B cell (primary cell): ENCODE results near the gene KIRREL3. TPM values are rescaled to one million over a fixed set of nuclear protein-coding genes. Genes with fewer than 3 reads are reported as not detected.

Source experiments
- ATAC-seq: fragments of 200-7000 bp; cut with Tn5 transposase; one replicate; pipeline ENCODE4 v1.10.0; 2021; ENCODE audit warnings: low read depth, mild to moderate bottlenecking, moderate number of reproducible peaks, moderate library complexity
- CTCF ChIA-PET: fragments of 350-600 bp; sonication (Branson Sonifier 250); formaldehyde crosslinking; loops from one replicate; lab custom pipeline; 2021; ENCODE audit warnings: antibody characterized with exemption, inconsistent platforms; lab: Charles Lee
- POLR2A ChIA-PET: fragments of 350-600 bp; sonication (Branson Sonifier 250); formaldehyde crosslinking; loops from one replicate; lab custom pipeline; 2021; ENCODE audit warnings: antibody characterized with exemption; lab: Charles Lee
- DNase-seq: peaks from one replicate; pipeline ENCODE4 v3.0.0; 2013
- H2AFZ ChIP-seq: 2 replicates; pipeline ENCODE4 v1.6.1; 2012; ENCODE audit warnings: mild to moderate bottlenecking, low read depth, low read length; ENCODE audit not compliant: insufficient read depth, poor library complexity, severe bottlenecking
- H3K27ac ChIP-seq, 2 donors: 1 replicate in 1 of 2; 2 replicates in 1 of 2; pipeline ENCODE4 v1.5.1; 2012 to 2013; ENCODE audit warnings: low read length in 2 of 2, mild to moderate bottlenecking in 2 of 2, moderate library complexity in 1 of 2
- H3K27me3 ChIP-seq, 4 experiments: fragments of 200-600 bp in 1 of 4; sonication (generic) in 1 of 4; replicated peaks in 1 of 4; 1 replicate in 2 of 4; 2 replicates in 2 of 4; pipeline versions ENCODE4 v1.6.1 to v1.7.0; 2013 to 2016; ENCODE audit warnings: low read length in 3 of 4, mild to moderate bottlenecking in 2 of 4, mixed read lengths in 1 of 4, moderate library complexity in 1 of 4; ENCODE audit not compliant: insufficient read depth in 4 of 4, control insufficient read depth in 3 of 4; ENCODE audit errors: control extremely low read depth in 1 of 4
- H3K36me3 ChIP-seq, 2 experiments: replicated peaks in 1 of 2; 1 replicate in 1 of 2; 2 replicates in 1 of 2; pipeline versions ENCODE4 v1.6.1 to v1.7.1; 2013; ENCODE audit warnings: low read length in 1 of 2; ENCODE audit not compliant: insufficient read depth in 2 of 2, control insufficient read depth in 1 of 2; ENCODE audit errors: control extremely low read depth in 1 of 2, extremely low read depth in 1 of 2
- H3K4me1 ChIP-seq, 2 donors: fragments of 200-600 bp in 1 of 2; sonication (generic) in 1 of 2; 1 replicate in 1 of 2; 2 replicates in 1 of 2; pipeline versions ENCODE4 v1.5.1 to v1.6.1; 2013 to 2017; ENCODE audit warnings: low read length in 2 of 2; ENCODE audit not compliant: control insufficient read depth in 2 of 2, insufficient read depth in 2 of 2
- H3K4me2 ChIP-seq: replicated peaks from 2 replicates; pipeline ENCODE3; 2012; ENCODE audit warnings: mild to moderate bottlenecking, low read depth, low read length; ENCODE audit not compliant: poor library complexity, severe bottlenecking
- H3K4me3 ChIP-seq, 5 experiments: fragments of 200-600 bp in 1 of 5; sonication (generic) in 1 of 5; 1 replicate in 3 of 5; 2 replicates in 2 of 5; pipeline versions ENCODE4 v1.5.1 to v1.7.0; 2011 to 2016; ENCODE audit warnings: low read length in 4 of 5, mild to moderate bottlenecking in 4 of 5, low read depth in 2 of 5, control low read depth in 1 of 5, moderate library complexity in 1 of 5; ENCODE audit not compliant: insufficient read depth in 1 of 5; ENCODE audit errors: control extremely low read depth in 1 of 5, extremely low read depth in 1 of 5
- H3K79me2 ChIP-seq: fragments of 200-600 bp; sonication (generic); one replicate; pipeline ENCODE4 v1.6.0; 2016; ENCODE audit warnings: low read length; ENCODE audit not compliant: control insufficient read depth, insufficient read depth
- H3K9ac ChIP-seq: fragments of 200-600 bp; sonication (generic); 2 replicates; pipeline ENCODE4 v1.6.1; 2017; ENCODE audit warnings: mild to moderate bottlenecking, low read length, moderate library complexity
- H3K9me3 ChIP-seq, 3 donors: one replicate each; pipeline versions ENCODE4 v1.6.1 to v1.7.1; 2013; ENCODE audit warnings: low read length in 2 of 3; ENCODE audit not compliant: control insufficient read depth in 2 of 3, insufficient read depth in 1 of 3; ENCODE audit errors: control extremely low read depth in 1 of 3
- H4K20me1 ChIP-seq: 2 replicates; pipeline ENCODE4 v1.6.0; 2012; ENCODE audit warnings: mild to moderate bottlenecking, low read length; ENCODE audit not compliant: insufficient read depth, control insufficient read depth, poor library complexity, severe bottlenecking
- H3K27ac Mint-ChIP-seq: one replicate; pipeline ENCODE4 v1.8.0; 2021; ENCODE audit warnings: mixed read lengths
- H3K27me3 Mint-ChIP-seq: one replicate; pipeline ENCODE4 v1.8.0; 2021; ENCODE audit warnings: mixed read lengths
- H3K4me1 Mint-ChIP-seq: one replicate; pipeline ENCODE4 v1.8.0; 2021; ENCODE audit warnings: mixed read lengths
- H3K4me3 Mint-ChIP-seq: one replicate; pipeline ENCODE4 v1.8.0; 2021; ENCODE audit warnings: mixed read lengths
- H3K9me3 Mint-ChIP-seq: one replicate; pipeline ENCODE4 v1.8.0; 2022; ENCODE audit warnings: mixed read lengths; ENCODE audit not compliant: insufficient read depth
- EZH2 ChIP-seq: IDR thresholded peaks from 2 replicates; pipeline ENCODE4 v1.6.1; 2012; ENCODE audit warnings: borderline replicate concordance, low read depth, mild to moderate bottlenecking, moderate library complexity, low read length; ENCODE audit not compliant: insufficient read depth, poor library complexity, severe bottlenecking
- WGBS: methylation state at CpG from one replicate; pipeline ENCODE4 v1.1.5; 2013; ENCODE audit warnings: missing lambda C conversion rate; ENCODE audit not compliant: insufficient coverage; 5-methylcytosine and 5-hydroxymethylcytosine counted together
- intact Hi-C: fragments of 100-400 bp; cut with micrococcal nuclease; formaldehyde crosslinking; loops from one replicate; pipeline ENCODE4 v1.10.0; 2022
- polyA plus RNA-seq: library from polyadenylated mRNA; depleted of rRNA; stranded (reverse); fragments of >200 nt; gene quantifications from 2 replicates; pipeline ENCODE4 v1.2.3, GENCODE V29; 2012
- total RNA-seq, 2 donors: library from RNA; stranded (reverse); fragments of 120-200 nt in 1 of 2; gene quantifications; 1 replicate in 1 of 2; 2 replicates in 1 of 2; pipeline versions ENCODE4 v1.2.3 to v1.2.4, GENCODE V29; 2013 to 2022
- TF ChIP-seq, protein P1 (sequence below): fragments of 200-600 bp; IDR thresholded peaks from one replicate; pipeline ENCODE4 v1.8.0; 2022; ENCODE audit warnings: antibody characterized with exemption, mild to moderate bottlenecking

Gene KIRREL3
- total and polyA plus RNA-seq, 2 donors (not counting 1 experiment from before 2014, with no cell fraction given) = not detected

DNA sequence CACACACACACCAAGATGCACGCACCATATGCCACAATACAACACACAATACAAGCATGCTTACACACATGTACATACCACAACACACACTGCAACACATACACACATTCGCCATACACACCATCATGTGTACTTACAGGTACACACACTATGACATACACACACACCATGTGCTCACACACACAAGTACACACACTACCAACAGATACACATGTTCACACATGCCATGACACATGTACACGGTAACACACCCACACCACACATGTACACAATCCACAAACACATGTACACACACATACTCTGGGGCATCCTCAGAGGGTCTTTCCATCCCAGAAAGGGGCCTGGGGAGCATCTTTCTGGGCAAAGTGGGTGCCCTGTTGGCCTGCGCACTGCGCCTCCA lies 562.8 kb downstream of the KIRREL3 start:
- no peak for ATAC-seq
- Histone ChIP-seq H3K4me2 (no peak overlapping the region), H3K4me1 (peaks cover 0 to 5% of the 10 kb centered on the region in 2 donors), H3K79me2 (no peaks in the 10 kb centered on the region), H3K9ac (no peak overlapping the region), H2AFZ (no peak overlapping the region), H3K9me3 (no peaks in the 10 kb centered on the region), H3K4me3 (no peak overlapping the region), H3K36me3 (no peaks in the 10 kb centered on the region), H3K27ac (no peak overlapping the region), H4K20me1 (no peaks in the 10 kb centered on the region), H3K27me3 (peaks cover 0 to 16% (median 3%) of the 10 kb centered on the region in 4 experiments)
- H3K27ac Mint-ChIP-seq = no peak overlapping the region
- no peak overlapping the region for H3K4me3 Mint-ChIP-seq
- no peaks in the 10 kb centered on the region for H3K9me3 Mint-ChIP-seq
- POLR2A ChIA-PET = no interaction called here
- TF ChIP-seq, protein P1, sequence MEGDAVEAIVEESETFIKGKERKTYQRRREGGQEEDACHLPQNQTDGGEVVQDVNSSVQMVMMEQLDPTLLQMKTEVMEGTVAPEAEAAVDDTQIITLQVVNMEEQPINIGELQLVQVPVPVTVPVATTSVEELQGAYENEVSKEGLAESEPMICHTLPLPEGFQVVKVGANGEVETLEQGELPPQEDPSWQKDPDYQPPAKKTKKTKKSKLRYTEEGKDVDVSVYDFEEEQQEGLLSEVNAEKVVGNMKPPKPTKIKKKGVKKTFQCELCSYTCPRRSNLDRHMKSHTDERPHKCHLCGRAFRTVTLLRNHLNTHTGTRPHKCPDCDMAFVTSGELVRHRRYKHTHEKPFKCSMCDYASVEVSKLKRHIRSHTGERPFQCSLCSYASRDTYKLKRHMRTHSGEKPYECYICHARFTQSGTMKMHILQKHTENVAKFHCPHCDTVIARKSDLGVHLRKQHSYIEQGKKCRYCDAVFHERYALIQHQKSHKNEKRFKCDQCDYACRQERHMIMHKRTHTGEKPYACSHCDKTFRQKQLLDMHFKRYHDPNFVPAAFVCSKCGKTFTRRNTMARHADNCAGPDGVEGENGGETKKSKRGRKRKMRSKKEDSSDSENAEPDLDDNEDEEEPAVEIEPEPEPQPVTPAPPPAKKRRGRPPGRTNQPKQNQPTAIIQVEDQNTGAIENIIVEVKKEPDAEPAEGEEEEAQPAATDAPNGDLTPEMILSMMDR = no peak
- TF ChIP-seq EZH2 = no peak
- H3K27me3 Mint-ChIP-seq = peaks cover 14% of the 10 kb centered on the region
- intact Hi-C loops = no loop called here
- peaks cover 2% of the 10 kb centered on the region for H3K4me1 Mint-ChIP-seq
- WGBS = 98% methylated on average over 4 of the region's 5 CpGs
- DNase-seq = no peak
- CTCF ChIA-PET = interaction anchor here (2.1 to 9.4 kb wide), 2 partner anchors 43 to 44 kb away, joined by 8 to 159 read pairs; no protein-coding TSS in a partner anchor

DNA sequence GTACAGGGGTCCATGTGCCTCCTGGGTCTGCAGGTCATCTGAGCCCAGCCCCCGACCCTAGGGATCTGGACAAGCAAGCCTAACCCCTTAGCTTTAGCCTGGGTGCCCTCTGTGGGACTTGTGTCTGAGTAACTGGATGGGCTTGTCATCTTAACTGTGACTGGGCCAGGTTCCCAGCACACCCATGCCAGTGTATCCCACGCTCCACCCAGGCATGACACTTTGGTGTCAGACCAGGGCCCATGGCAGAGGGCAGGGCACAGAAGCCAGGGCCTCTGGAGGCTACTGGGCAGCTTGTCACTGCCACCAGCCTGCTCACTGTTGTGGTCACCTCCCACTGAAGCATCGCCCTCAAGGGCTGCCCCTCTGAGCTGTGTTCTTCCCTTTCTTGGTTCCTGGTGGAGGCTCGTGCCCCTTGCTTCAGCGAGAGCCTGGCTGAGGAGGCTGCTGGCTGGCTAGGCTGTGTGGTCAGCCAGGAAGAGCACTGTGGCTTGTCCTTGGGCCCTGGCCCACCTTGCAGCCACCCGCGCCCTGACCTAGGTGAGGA lies 564.3 kb downstream of the KIRREL3 start:
- no peak overlapping the region for H3K27ac Mint-ChIP-seq
- no peaks in the 10 kb centered on the region for H3K9me3 Mint-ChIP-seq
- Histone ChIP-seq H2AFZ (no peak overlapping the region), H3K27me3 (peaks cover 0 to 11% (median 3%) of the 10 kb centered on the region in 4 experiments), H4K20me1 (no peaks in the 10 kb centered on the region), H3K36me3 (no peaks in the 10 kb centered on the region), H3K4me3 (no peak overlapping the region), H3K4me2 (no peak overlapping the region), H3K9me3 (no peaks in the 10 kb centered on the region), H3K9ac (no peak overlapping the region), H3K4me1 (peaks cover 0 to 5% of the 10 kb centered on the region in 2 donors), H3K79me2 (no peaks in the 10 kb centered on the region), H3K27ac (no peak overlapping the region)
- POLR2A ChIA-PET = no interaction called here
- peaks cover 7% of the 10 kb centered on the region for H3K27me3 Mint-ChIP-seq
- no peak overlapping the region for H3K4me3 Mint-ChIP-seq
- CTCF ChIA-PET = interaction anchor here (2.1 kb wide), 1 partner anchor 44 kb away, joined by 8 read pairs; no protein-coding TSS in a partner anchor
- 93% methylated on average over 5 of the region's 7 CpGs for WGBS
- no peak for TF ChIP-seq EZH2
- TF ChIP-seq, protein P1 = no peak
- peaks cover 2% of the 10 kb centered on the region for H3K4me1 Mint-ChIP-seq
- DNase-seq = no peak
- no peak for ATAC-seq
- intact Hi-C loops = no loop called here
